BE2C (cell line): ENCODE measurements around the gene ATOX1.
"Not testable (repeated sequence)": the region's sequence is repeated elsewhere in the genome, so short reads cannot be mapped to it uniquely, and the experiment has no call there.

ENCODE experiments used
- DNase-seq: peaks from one replicate; pipeline ENCODE4 v3.0.0-alpha.2; 2020
- H3K27me3 ChIP-seq: fragments of 250-450 bp; sonication (Bioruptor Pico); 2 replicates; pipeline ENCODE4 v1.5.1; 2020; ENCODE audit warnings: mild to moderate bottlenecking
- H3K36me3 ChIP-seq: fragments of 250-450 bp; sonication (Bioruptor Pico); 2 replicates; pipeline ENCODE4 v1.5.1; 2020; ENCODE audit warnings: mild to moderate bottlenecking
- H3K4me1 ChIP-seq: fragments of 250-450 bp; sonication (Bioruptor Pico); 2 replicates; pipeline ENCODE4 v1.5.1; 2020
- H3K4me3 ChIP-seq: 2 replicates; pipeline ENCODE4 v1.5.1; 2011; ENCODE audit warnings: low read depth, low read length
- H3K9me3 ChIP-seq: fragments of 250-450 bp; sonication (Bioruptor Pico); 2 replicates; pipeline ENCODE4 v1.5.1; 2020
- CTCF ChIP-seq: IDR thresholded peaks from 2 replicates; pipeline ENCODE4 v1.5.1; 2012; ENCODE audit warnings: mild to moderate bottlenecking, low read depth, low read length

The ATOX1 gene

DNA sequence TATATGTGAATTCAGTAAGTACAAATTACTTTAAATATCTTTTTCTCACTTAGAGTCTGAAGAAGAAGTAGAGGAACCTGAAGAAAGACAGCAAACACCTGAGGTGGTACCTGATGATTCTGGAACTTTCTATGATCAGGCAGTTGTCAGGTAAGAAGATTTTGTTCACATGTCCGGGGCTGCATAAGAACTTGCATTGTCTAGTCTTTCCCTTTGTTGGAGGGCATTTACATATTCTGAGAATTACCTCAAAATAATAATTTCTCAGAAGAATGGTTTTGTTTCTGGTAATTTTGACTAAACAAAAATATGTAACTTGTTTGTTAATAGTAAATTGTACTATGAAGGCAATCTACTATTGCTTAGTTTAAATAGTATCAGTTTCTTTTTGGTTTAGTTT, 37.0 kb upstream of the ATOX1 start:
- Histone ChIP-seq H3K9me3 (no peaks in the 10 kb centered on the region), H3K4me1 (no peaks in the 10 kb centered on the region), H3K36me3 (peaks cover 97% of the 10 kb centered on the region), H3K4me3 (no peak overlapping the region), H3K27me3 (no peaks in the 10 kb centered on the region)
- no peak for TF ChIP-seq CTCF
- no peak for DNase-seq

DNA sequence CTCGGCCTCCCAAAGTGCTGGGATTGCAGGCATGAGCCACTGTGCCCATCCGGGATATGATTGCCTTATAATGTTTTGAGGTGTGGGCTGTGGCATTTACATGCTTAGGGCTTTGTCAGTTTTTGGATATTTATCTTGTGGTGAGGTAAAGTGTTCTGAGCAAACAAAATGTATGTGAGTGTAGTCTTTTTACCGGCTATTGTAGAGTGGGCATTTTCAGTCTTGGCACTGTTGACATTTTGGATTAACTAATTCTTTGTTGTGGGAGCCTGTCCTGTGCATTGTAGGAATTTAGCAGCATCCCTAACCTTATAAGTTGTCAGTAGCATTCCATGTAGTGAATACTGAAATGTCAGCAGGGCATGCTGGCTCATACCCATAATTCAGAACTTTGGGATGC, 34.9 kb upstream of the ATOX1 start:
- H3K4me1 ChIP-seq, result no peaks in the 10 kb centered on the region
- no peak for TF ChIP-seq CTCF
- DNase-seq, result no peak
- no peaks in the 10 kb centered on the region for H3K9me3 ChIP-seq
- no peaks in the 10 kb centered on the region for H3K27me3 ChIP-seq
- H3K36me3 ChIP-seq, result peaks cover 99% of the 10 kb centered on the region
- no peak overlapping the region for H3K4me3 ChIP-seq

DNA sequence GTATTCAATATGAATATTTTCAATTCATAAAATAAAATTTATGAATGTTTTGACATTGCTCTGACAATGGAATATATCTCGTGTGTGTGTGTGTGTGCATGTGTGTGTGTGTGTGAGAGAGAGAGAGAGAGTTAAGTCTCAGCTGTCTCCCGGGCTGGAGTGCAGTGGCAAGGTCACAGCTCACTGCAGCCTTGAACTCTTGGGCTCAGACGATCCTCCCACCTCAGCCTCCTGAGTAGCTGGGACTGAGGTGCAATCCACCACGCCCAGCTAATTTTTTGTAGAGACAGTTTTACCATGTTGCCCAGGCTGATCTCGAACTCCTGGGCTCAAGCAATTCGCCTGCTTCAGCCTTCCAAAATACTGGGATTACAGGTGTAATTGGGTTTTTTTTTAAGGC, 29.4 kb upstream of the ATOX1 start:
- H3K27me3 ChIP-seq, result no peaks in the 10 kb centered on the region
- peaks cover 64% of the 10 kb centered on the region for H3K36me3 ChIP-seq
- H3K9me3 ChIP-seq, result no peaks in the 10 kb centered on the region
- TF ChIP-seq CTCF, result no peak
- DNase-seq, result no peak
- H3K4me1 ChIP-seq, result no peaks in the 10 kb centered on the region
- no peak overlapping the region for H3K4me3 ChIP-seq

DNA sequence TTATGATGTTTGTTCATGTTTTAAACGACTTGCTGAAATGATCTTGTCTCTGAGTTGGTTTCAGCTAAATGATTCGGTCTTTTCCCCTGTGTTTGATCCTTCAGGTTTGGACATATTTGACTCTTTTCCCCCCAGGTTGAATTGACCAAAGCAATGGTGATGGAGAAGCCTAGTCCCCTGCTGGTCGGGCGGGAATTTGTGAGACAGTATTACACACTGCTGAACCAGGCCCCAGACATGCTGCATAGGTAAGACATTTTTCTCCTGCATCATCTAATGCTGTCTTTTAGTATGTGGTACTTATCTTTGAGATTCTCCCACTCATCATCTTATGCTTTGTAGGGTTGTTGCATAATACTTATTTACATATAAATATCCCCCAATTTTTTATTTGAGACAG, 28.0 kb upstream of the ATOX1 start:
- H3K9me3 ChIP-seq, result no peaks in the 10 kb centered on the region
- no peak for DNase-seq
- H3K36me3 ChIP-seq, result peaks cover 50% of the 10 kb centered on the region
- H3K4me3 ChIP-seq, result no peak overlapping the region
- no peaks in the 10 kb centered on the region for H3K27me3 ChIP-seq
- TF ChIP-seq CTCF, result peak; percentile 15; the same call in 1 of the 2 replicates
- H3K4me1 ChIP-seq, result peaks cover 3% of the 10 kb centered on the region; the same call in 1 of the 2 replicates

GRCh38 chr5:151784141-151784540, 25.7 kb upstream of the ATOX1 start:
- no peaks in the 10 kb centered on the region for H3K27me3 ChIP-seq
- H3K36me3 ChIP-seq, result peaks cover 31% of the 10 kb centered on the region
- no peak overlapping the region for H3K4me3 ChIP-seq
- no peak for DNase-seq
- H3K9me3 ChIP-seq, result no peaks in the 10 kb centered on the region
- peaks cover 3% of the 10 kb centered on the region; the same call in 1 of the 2 replicates for H3K4me1 ChIP-seq
- TF ChIP-seq CTCF, result no peak

GRCh38 chr5:151783664-151784063, 25.2 kb upstream of the ATOX1 start:
- H3K4me3 ChIP-seq, DNase-seq, H3K27me3 ChIP-seq, H3K9me3 ChIP-seq, H3K4me1 ChIP-seq: not testable (repeated sequence)
- peaks cover 27% of the 10 kb centered on the region for H3K36me3 ChIP-seq

GRCh38 chr5:151781201-151781600, 22.8 kb upstream of the ATOX1 start:
- Histone ChIP-seq H3K4me1 (peaks cover 3% of the 10 kb centered on the region; the same call in 1 of the 2 replicates), H3K36me3 (peaks cover 27% of the 10 kb centered on the region), H3K9me3 (no peaks in the 10 kb centered on the region), H3K27me3 (no peaks in the 10 kb centered on the region), H3K4me3 (no peak overlapping the region)
- no peak for DNase-seq
- no peak for TF ChIP-seq CTCF
